Upper lobe of left lung (tissue), 6 donors: Measurements from ENCODE around the gene KAZN. TPM values are rescaled to one million over a fixed set of nuclear protein-coding genes. Genes with fewer than 3 reads are reported as not detected.

Experiments
- ATAC-seq, 2 donors: fragments of 200-7000 bp; cut with Tn5 transposase; one replicate each; pipeline ENCODE4 v1.9.1; 2022; ENCODE audit warnings: mild to moderate bottlenecking in 2 of 2, moderate library complexity in 2 of 2; ENCODE audit not compliant: low FRiP score in 2 of 2
- DNase-seq, 2 donors: peaks; one replicate each; pipeline ENCODE4 v3.0.0-alpha.2; 2019 to 2020
- H3K27ac ChIP-seq, 4 donors: fragments of 200-600 bp; sonication (generic); one replicate each; pipeline ENCODE4 v1.5.1; 2016 to 2019
- H3K27me3 ChIP-seq, 4 donors: fragments of 200-600 bp; sonication (generic); one replicate each; pipeline ENCODE4 v1.5.1; 2017 to 2019
- H3K36me3 ChIP-seq, 4 donors: fragments of 200-600 bp; sonication (generic); one replicate each; pipeline ENCODE4 v1.5.1; 2016 to 2019
- H3K4me1 ChIP-seq, 4 donors: fragments of 200-600 bp; sonication (generic); one replicate each; pipeline ENCODE4 v1.5.1; 2018 to 2019
- H3K4me3 ChIP-seq, 4 donors: fragments of 200-600 bp; sonication (generic); one replicate each; pipeline ENCODE4 v1.5.1; 2017 to 2019; ENCODE audit warnings: mild to moderate bottlenecking in 2 of 4, moderate library complexity in 1 of 4
- H3K9me3 ChIP-seq, 4 donors: fragments of 200-600 bp; sonication (generic); one replicate each; pipeline ENCODE4 v1.5.1; 2018 to 2019
- EP300 ChIP-seq, 4 donors: sonication (generic); formaldehyde crosslinking; IDR thresholded peaks; one replicate each; pipeline ENCODE4 v1.5.1; 2017; ENCODE audit warnings: antibody characterized with exemption in 4 of 4, control low read depth in 2 of 4
- POLR2A ChIP-seq, 4 donors: fragments of 450-650 bp; IDR thresholded peaks; one replicate each; pipeline ENCODE4 v1.5.1; 2016 to 2017; ENCODE audit warnings: antibody characterized with exemption in 4 of 4, mild to moderate bottlenecking in 2 of 4
- POLR2AphosphoS5 ChIP-seq, 2 donors: sonication (generic); formaldehyde crosslinking; IDR thresholded peaks; one replicate each; pipeline ENCODE4 v1.5.1; 2017; ENCODE audit warnings: antibody characterized with exemption in 2 of 2
- WGBS, 2 donors: methylation state at CpG; one replicate each; pipeline ENCODE4 v1.1.5; 2017 to 2018; 5-methylcytosine and 5-hydroxymethylcytosine counted together
- total RNA-seq, 6 donors: library from RNA; depleted of rRNA in 4 of 6; stranded (reverse); fragments of >200 nt in 4 of 6; gene quantifications; one replicate each; pipeline versions ENCODE4 v1.1.0 to v1.2.1, GENCODE V29; 2016 to 2021
- TF ChIP-seq, protein P1 (sequence below), 6 experiments: fragments of 450-650 bp in 4 of 6; fragments of 200-600 bp in 2 of 6; sonication (generic) in 2 of 6; IDR thresholded peaks; one replicate each; pipeline ENCODE4 v1.5.1; 2016 to 2019; ENCODE audit warnings: antibody characterized with exemption in 6 of 6
- donor health status: DM: no; HTN: no; CAD: no; lungs with moderate emphysema.
- donor health status: DM: no; HTN: yes; CAD: no; lungs with severe emphysema.

KAZN gene
- total RNA-seq, 6 donors from 2014 or later: 11.5 to 30.0 (median 17.6) TPM

DNA sequence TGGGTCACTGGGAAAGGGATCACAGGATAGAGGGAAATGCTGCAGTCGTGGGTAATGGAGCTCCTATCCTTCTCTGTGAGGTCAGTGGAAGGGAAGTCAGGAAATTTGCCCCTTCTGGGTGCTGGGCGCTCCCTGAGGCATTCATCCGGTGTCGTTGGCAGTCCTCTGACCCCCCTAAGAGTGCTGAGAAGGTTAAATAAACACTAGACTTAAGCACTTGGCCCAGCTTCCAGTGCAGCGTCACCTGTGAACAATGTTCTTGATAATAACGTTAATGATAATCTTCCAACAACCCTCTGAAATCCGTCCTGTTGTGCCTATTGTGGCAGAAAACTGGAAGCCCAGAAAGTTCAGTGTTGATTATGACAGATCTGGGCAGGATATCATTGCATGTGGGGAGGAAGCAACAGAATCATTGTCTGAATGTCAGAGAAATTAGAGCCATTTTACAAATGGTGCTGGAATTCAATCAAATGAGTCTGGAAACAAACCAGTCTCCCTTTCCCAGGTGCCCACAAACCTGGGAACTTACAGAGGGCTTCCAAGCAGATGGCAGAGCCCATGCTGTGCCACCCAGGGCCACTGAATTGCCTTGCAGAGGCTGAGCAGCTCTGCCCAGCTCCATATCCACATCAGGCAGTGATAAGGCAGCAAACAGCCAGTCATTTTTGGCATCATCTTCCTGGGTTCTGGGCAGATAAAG is 216.8 kb downstream of the KAZN start:
- Histone ChIP-seq H3K27ac (no peak overlapping the region), H3K4me1 (peaks cover 4 to 13% (median 11%) of the 10 kb centered on the region in 4 donors), H3K4me3 (no peak overlapping the region), H3K27me3 (no peaks in the 10 kb centered on the region), H3K36me3 (no peaks in the 10 kb centered on the region), H3K9me3 (no peaks in the 10 kb centered on the region)
- peak in 1 of 2 donors; percentile 50 for DNase-seq
- WGBS, 2 donors: 42 to 44% methylated on average over 7 of the region's 7 CpGs
- TF ChIP-seq, protein P1, sequence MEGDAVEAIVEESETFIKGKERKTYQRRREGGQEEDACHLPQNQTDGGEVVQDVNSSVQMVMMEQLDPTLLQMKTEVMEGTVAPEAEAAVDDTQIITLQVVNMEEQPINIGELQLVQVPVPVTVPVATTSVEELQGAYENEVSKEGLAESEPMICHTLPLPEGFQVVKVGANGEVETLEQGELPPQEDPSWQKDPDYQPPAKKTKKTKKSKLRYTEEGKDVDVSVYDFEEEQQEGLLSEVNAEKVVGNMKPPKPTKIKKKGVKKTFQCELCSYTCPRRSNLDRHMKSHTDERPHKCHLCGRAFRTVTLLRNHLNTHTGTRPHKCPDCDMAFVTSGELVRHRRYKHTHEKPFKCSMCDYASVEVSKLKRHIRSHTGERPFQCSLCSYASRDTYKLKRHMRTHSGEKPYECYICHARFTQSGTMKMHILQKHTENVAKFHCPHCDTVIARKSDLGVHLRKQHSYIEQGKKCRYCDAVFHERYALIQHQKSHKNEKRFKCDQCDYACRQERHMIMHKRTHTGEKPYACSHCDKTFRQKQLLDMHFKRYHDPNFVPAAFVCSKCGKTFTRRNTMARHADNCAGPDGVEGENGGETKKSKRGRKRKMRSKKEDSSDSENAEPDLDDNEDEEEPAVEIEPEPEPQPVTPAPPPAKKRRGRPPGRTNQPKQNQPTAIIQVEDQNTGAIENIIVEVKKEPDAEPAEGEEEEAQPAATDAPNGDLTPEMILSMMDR (IDR thresholded peaks at IDR 0.05): no peak
- no peak for TF ChIP-seq EP300 (IDR thresholded peaks at IDR 0.05)
- no peak for TF ChIP-seq POLR2A (IDR thresholded peaks at IDR 0.05)
- TF ChIP-seq POLR2AphosphoS5 (IDR thresholded peaks at IDR 0.05): no peak
- peak in 1 of 2 donors; percentile 68 for ATAC-seq

DNA sequence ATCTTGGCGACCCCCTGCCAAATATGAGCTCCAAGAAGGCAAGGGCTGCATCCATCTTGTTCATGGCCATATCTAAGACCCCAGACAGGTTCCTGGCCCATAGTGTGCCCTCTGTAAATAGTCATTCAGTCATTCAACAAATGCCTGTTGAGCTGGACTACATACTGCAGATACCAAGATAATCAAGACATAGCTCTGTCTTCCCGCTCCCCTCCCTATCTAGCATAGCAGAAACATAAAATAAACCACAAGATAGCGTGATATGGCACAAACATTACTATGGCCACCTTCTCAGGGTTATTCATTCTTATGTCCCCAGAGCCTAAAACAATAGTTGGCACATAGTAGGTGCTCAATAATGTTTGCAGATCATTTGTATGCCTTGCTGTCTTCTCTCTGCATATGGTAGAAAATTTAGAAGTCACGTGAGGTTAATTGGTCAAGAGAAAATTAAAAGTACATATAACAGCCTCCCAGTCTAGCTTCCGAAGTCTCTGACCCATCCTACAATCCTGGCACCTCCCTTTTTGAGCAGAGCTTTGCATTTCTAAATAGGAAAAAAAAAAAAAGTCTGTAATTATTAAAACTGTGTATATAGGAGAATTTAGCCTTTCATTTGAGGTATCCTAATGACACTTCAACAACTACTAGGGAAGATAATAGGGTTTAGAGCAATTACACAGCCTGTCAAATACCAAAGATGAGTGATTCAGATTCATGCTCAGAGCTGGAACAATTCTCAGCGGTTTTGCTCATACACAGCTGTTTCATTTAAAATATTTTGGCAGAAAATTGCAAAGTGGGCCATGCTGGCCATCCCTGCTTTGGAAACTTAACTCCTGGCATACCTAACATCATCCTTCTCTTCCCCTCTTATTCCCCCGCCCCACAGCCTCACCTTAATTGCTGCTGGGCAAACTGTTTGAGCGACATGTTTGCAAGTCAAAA is 219.0 kb downstream of the KAZN start:
- Histone ChIP-seq H3K4me3 (no peak overlapping the region), H3K27me3 (no peaks in the 10 kb centered on the region), H3K4me1 (peaks cover 4 to 13% (median 11%) of the 10 kb centered on the region in 4 donors), H3K9me3 (no peaks in the 10 kb centered on the region), H3K27ac (no peak overlapping the region), H3K36me3 (no peaks in the 10 kb centered on the region)
- ATAC-seq (no peak), DNase-seq (no peak)
- no peak for TF ChIP-seq POLR2A (IDR thresholded peaks at IDR 0.05)
- no peak for TF ChIP-seq POLR2AphosphoS5 (IDR thresholded peaks at IDR 0.05)
- TF ChIP-seq, protein P1 (IDR thresholded peaks at IDR 0.05): no peak
- TF ChIP-seq EP300 (IDR thresholded peaks at IDR 0.05): no peak
- 87% methylated on average over 8 of the region's 8 CpGs for WGBS, 2 donors

DNA sequence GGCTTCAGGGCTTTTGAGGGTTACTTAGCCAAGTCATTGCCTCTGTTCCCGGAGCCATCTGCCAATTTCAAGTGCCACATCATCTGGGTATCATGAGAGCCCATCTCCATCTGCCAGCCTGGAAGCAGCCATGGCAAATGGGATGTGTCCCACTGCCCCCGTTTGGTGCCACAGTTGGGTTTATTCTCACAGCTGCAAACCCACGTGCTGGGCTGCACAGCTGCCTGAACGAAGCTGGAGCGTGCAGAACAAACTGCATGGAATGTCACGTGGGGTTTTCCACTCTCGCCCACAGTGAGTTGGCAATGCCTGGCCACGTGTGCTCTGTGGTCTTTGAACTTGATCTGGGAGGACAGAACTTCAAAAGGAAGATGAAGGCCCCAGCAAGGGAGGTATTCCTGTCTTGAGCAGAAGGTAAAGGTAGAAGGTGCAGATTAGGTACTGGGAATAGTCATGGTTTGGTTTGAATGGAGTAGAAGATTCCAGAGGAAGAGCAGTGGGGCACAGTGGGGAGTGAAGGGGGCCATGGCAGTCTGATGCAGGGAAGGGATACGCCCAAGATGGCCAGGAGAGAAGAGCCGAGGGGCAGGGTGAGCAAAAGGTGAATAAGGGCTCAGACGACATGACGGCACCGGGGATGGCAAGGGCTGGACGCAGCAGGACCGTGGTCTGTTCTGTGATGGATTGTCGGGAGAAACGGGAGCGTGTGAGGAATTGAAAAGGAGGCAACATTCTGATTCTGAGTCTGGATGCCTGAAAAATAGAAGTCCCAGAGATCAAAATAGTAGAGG is 222.0 kb downstream of the KAZN start:
- Histone ChIP-seq H3K9me3 (no peaks in the 10 kb centered on the region), H3K36me3 (no peaks in the 10 kb centered on the region), H3K27me3 (no peaks in the 10 kb centered on the region), H3K4me1 (peaks cover 0 to 5% (median 4%) of the 10 kb centered on the region in 4 donors), H3K4me3 (no peak overlapping the region), H3K27ac (no peak overlapping the region)
- 78 to 89% methylated on average over 17 to 18 of the region's 18 CpGs for whole genome bisulfite sequencing, 2 donors
- TF ChIP-seq, protein P1 (IDR thresholded peaks at IDR 0.05): no peak
- TF ChIP-seq POLR2A (IDR thresholded peaks at IDR 0.05) (no peak), POLR2AphosphoS5 (IDR thresholded peaks at IDR 0.05) (no peak), EP300 (IDR thresholded peaks at IDR 0.05) (no peak)
- ATAC-seq (no peak), DNase-seq (no peak)

DNA sequence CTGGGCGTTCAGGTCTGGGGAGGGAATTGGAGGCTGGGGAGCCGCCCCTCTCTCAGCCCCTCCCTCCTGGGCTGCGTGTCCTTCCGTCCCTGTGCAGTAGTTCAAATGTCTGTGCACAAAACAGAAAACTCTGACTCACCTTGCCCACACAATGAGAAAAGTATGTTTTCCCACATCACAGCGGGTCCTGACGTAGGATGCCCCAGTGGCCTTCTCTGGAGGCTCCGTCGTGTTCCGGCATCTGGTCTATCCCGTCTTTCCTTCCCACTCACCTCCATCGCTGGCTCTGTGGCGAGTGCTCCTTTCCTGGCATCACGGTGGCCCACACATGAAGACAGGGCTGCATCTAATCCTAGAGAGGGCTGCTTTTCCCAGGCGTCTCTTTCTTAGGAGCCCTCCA is 224.0 kb downstream of the KAZN start:
- H3K4me3 ChIP-seq: no peak overlapping the region
- no peaks in the 10 kb centered on the region for H3K9me3 ChIP-seq
- TF ChIP-seq, protein P1 (IDR thresholded peaks at IDR 0.05): no peak
- TF ChIP-seq POLR2AphosphoS5 (IDR thresholded peaks at IDR 0.05): no peak
- no peak for TF ChIP-seq EP300 (IDR thresholded peaks at IDR 0.05)
- TF ChIP-seq POLR2A (IDR thresholded peaks at IDR 0.05): no peak
- H3K4me1 ChIP-seq: no peaks in the 10 kb centered on the region
- DNase-seq (no peak), ATAC-seq (no peak)
- no peak overlapping the region for H3K27ac ChIP-seq
- H3K36me3 ChIP-seq: no peaks in the 10 kb centered on the region
- no peaks in the 10 kb centered on the region for H3K27me3 ChIP-seq
- WGBS, 2 donors: 87 to 91% methylated on average over 14 of the region's 14 CpGs
